ENCODE measurements around the gene RERE.

DNA sequence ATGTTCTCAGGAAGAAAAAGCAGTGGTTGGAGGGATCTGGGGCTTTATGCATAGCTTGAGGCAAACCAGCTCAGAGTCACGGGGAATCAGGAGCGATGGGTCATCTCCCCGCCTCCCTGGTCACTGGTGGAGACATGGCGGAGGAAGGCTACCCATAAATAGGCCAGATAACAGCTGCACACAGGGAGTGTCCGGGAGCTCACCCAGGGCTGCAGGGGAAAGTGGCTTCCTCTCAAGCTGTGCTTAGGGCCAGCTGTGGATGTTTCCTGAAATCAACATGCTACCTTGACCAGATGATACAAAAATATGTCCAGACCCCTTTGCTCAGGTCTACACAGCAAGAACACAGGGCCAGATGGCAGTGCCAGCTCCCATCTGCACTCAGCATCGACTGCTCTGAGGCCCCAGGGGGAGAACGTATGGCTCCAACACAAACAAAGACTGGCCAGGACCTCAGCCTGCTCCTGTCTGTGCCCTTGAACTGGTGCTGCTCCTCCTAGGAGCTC, 27.1 kb upstream of the RERE start:
- TF ChIP-seq, protein P1, sequence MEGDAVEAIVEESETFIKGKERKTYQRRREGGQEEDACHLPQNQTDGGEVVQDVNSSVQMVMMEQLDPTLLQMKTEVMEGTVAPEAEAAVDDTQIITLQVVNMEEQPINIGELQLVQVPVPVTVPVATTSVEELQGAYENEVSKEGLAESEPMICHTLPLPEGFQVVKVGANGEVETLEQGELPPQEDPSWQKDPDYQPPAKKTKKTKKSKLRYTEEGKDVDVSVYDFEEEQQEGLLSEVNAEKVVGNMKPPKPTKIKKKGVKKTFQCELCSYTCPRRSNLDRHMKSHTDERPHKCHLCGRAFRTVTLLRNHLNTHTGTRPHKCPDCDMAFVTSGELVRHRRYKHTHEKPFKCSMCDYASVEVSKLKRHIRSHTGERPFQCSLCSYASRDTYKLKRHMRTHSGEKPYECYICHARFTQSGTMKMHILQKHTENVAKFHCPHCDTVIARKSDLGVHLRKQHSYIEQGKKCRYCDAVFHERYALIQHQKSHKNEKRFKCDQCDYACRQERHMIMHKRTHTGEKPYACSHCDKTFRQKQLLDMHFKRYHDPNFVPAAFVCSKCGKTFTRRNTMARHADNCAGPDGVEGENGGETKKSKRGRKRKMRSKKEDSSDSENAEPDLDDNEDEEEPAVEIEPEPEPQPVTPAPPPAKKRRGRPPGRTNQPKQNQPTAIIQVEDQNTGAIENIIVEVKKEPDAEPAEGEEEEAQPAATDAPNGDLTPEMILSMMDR (IDR thresholded peaks at IDR 0.05; ENCODE audit: low read depth, low read length, poor library complexity, severe bottlenecking) = no peak
- no peak for TF ChIP-seq EZH2phosphoT487 (IDR thresholded peaks at IDR 0.05; ENCODE audit: borderline replicate concordance, low read length)
